PC-9 (cell line): Measurements from ENCODE around the gene MAPRE3. TPM values are rescaled to one million over a fixed set of nuclear protein-coding genes. Genes with fewer than 3 reads are reported as not detected.

Experiments
- BruUV-seq: library from RNA; stranded (reverse); fragments of 400-500 nt; replicated peaks from 2 replicates; lab custom pipeline; 2021; lab: Mats Ljungman, UMichigan
- CTCF ChIA-PET: fragments of 300-600 bp; sonication (Branson Sonifier 250); formaldehyde crosslinking; loops from one replicate; lab custom pipeline; 2022; ENCODE audit warnings: antibody characterized with exemption; lab: Charles Lee
- POLR2A ChIA-PET: fragments of 300-600 bp; sonication (Branson Sonifier 250); formaldehyde crosslinking; loops from one replicate; lab custom pipeline; 2022; ENCODE audit warnings: antibody characterized with exemption; ENCODE audit not compliant: unreplicated experiment; lab: Charles Lee
- DNase-seq, 2 experiments: peaks; one replicate each; pipeline versions ENCODE4 v3.0.0 to v3.0.0-alpha.2; 2015 to 2022; ENCODE audit warnings: mixed read lengths in 1 of 2
- H2AFZ ChIP-seq: fragments of 200-600 bp; sonication (generic); 2 replicates; pipeline ENCODE4 v1.8.1; 2017; ENCODE audit warnings: antibody characterized with exemption
- H3F3A ChIP-seq: fragments of 200-600 bp; sonication (generic); 2 replicates; pipeline ENCODE4 v1.8.1; 2017; ENCODE audit warnings: antibody characterized with exemption, mild to moderate bottlenecking, low read depth; ENCODE audit not compliant: insufficient read depth
- H3K27ac ChIP-seq: fragments of 200-600 bp; sonication (generic); 2 replicates; pipeline ENCODE4 v1.6.1; 2016; ENCODE audit warnings: mixed run types
- H3K27me3 ChIP-seq: fragments of 200-600 bp; sonication (generic); 2 replicates; pipeline ENCODE4 v1.6.1; 2016; ENCODE audit warnings: low read depth, mixed run types; ENCODE audit not compliant: insufficient read depth
- H3K36me3 ChIP-seq: fragments of 200-600 bp; sonication (generic); 2 replicates; pipeline ENCODE4 v1.6.1; 2016; ENCODE audit warnings: low read depth, mixed run types
- H3K4me1 ChIP-seq: fragments of 200-600 bp; sonication (generic); replicated peaks from 2 replicates; pipeline ENCODE4 v1.6.1; 2016; ENCODE audit warnings: mixed run types; ENCODE audit not compliant: insufficient read depth
- H3K4me2 ChIP-seq: fragments of 200-600 bp; sonication (generic); 2 replicates; pipeline ENCODE4 v1.6.1; 2017; ENCODE audit warnings: mixed run types
- H3K4me3 ChIP-seq: fragments of 200-600 bp; sonication (generic); 2 replicates; pipeline ENCODE4 v1.6.1; 2016; ENCODE audit warnings: mixed run types
- H3K79me2 ChIP-seq: fragments of 200-600 bp; sonication (generic); 2 replicates; pipeline ENCODE4 v1.6.1; 2017; ENCODE audit warnings: low read depth, mixed run types
- H3K9me2 ChIP-seq: fragments of 200-600 bp; sonication (generic); 2 replicates; pipeline ENCODE4 v1.8.1; 2017; ENCODE audit warnings: mild to moderate bottlenecking; ENCODE audit not compliant: insufficient read depth
- H3K9me3 ChIP-seq: fragments of 200-600 bp; sonication (generic); 2 replicates; pipeline ENCODE4 v1.8.1; 2016; ENCODE audit warnings: low read depth; ENCODE audit not compliant: insufficient read depth
- H4K20me1 ChIP-seq: fragments of 200-600 bp; sonication (generic); 2 replicates; pipeline ENCODE4 v1.8.1; 2017; ENCODE audit not compliant: insufficient read depth
- CTCF ChIP-seq: fragments of 200-600 bp; sonication (generic); conservative IDR thresholded peaks from 2 replicates; pipeline ENCODE4 v1.6.1; 2017; ENCODE audit warnings: mixed run types, antibody characterized with exemption, mild to moderate bottlenecking, moderate library complexity
- EZH2 ChIP-seq: fragments of 200-600 bp; sonication (generic); IDR thresholded peaks from 2 replicates; pipeline ENCODE4 v1.8.0; 2017; ENCODE audit warnings: antibody characterized with exemption, low read depth
- intact Hi-C: fragments of 100-400 bp; cut with micrococcal nuclease; formaldehyde crosslinking; loops from one replicate; pipeline ENCODE4 v1.10.0; 2022; ENCODE audit not compliant: unreplicated experiment
- total RNA-seq: library from RNA; stranded (reverse); gene quantifications from 2 replicates; pipeline ENCODE4 v1.2.3, GENCODE V29; 2021

The MAPRE3 gene
- total RNA-seq, 1 experiment from 2014 or later, result 25.2 TPM

GRCh38 chr2:27054721-27055120 lies 84.3 kb downstream of the MAPRE3 start:
- H3K79me2 ChIP-seq, result no peaks in the 10 kb centered on the region
- peaks cover 15% of the 10 kb centered on the region for H3F3A ChIP-seq
- intact Hi-C loops, result no loop called here
- no peak for DNase-seq
- no peak overlapping the region for H2AFZ ChIP-seq
- H4K20me1 ChIP-seq, result no peaks in the 10 kb centered on the region
- no peak overlapping the region for H3K4me3 ChIP-seq
- no peaks in the 10 kb centered on the region for H3K9me3 ChIP-seq
- no peak overlapping the region for H3K27ac ChIP-seq
- TF ChIP-seq EZH2 (no peak), CTCF (no peak)
- no peaks in the 10 kb centered on the region for H3K27me3 ChIP-seq
- peaks cover 6% of the 10 kb centered on the region for H3K4me1 ChIP-seq
- ChIA-PET CTCF (interaction anchor here (0.6 to 0.7 kb wide), 2 partner anchors 36 to 95 kb away, joined by 3 read pairs; no protein-coding TSS in a partner anchor), POLR2A (interaction anchor here (0.6 kb wide), 1 partner anchor 726 kb away, joined by 18 read pairs; no protein-coding TSS in a partner anchor)
- H3K36me3 ChIP-seq, result peaks cover 15% of the 10 kb centered on the region
- BruUV-seq, result no TSS peak
- no peak overlapping the region for H3K4me2 ChIP-seq
- no peaks in the 10 kb centered on the region for H3K9me2 ChIP-seq

- intact Hi-C loops, result no loop called here
- Histone ChIP-seq H3K9me3 (no peaks in the 10 kb centered on the region), H3K27ac (no peak overlapping the region), H3F3A (peaks cover 3% of the 10 kb centered on the region; the same call in 1 of the 2 replicates), H4K20me1 (0 out of 2 replicates have a peak, but pooled peaks cover 5% of the 10 kb centered on the region), H3K4me1 (peaks cover 5% of the 10 kb centered on the region), H3K79me2 (no peaks in the 10 kb centered on the region), H3K9me2 (no peaks in the 10 kb centered on the region), H3K4me3 (no peak overlapping the region), H3K27me3 (no peaks in the 10 kb centered on the region), H2AFZ (no peak overlapping the region), H3K4me2 (no peak overlapping the region), H3K36me3 (peaks cover 15% of the 10 kb centered on the region)
- BruUV-seq, result no TSS peak
- CTCF ChIA-PET, result no interaction called here
- POLR2A ChIA-PET, result no interaction called here
- no peak for TF ChIP-seq CTCF
- DNase-seq, result no peak
Observed at GRCh38 chr2:27057184-27057583, 86.7 kb downstream of the MAPRE3 start.

DNA sequence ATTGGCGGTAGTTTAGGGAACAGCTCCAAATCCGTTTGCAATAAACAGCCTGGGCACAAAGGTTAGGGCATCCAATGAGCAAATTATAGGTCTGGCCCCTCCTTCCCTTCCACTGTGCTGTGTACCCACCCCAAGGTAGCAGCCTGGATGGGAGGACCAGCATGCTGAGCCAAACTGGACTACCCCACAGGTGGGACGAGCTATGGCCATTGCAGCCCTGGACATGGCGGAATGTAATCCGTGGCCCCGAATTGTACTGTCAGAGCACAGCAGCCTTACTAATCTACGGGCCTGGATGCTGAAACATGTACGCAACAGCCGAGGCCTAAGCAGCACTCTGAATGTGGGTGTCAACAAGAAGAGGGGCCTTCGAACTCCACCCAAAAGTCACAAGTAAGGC lies 87.8 kb downstream of the MAPRE3 start:
- intact Hi-C loops, result no loop called here
- Histone ChIP-seq H3K79me2 (no peaks in the 10 kb centered on the region), H3K9me3 (no peaks in the 10 kb centered on the region), H3K27me3 (no peaks in the 10 kb centered on the region), H2AFZ (no peak overlapping the region), H3K4me2 (no peak overlapping the region), H3K36me3 (peaks cover 24% of the 10 kb centered on the region), H3F3A (peaks cover 11% of the 10 kb centered on the region; the same call in 1 of the 2 replicates), H3K4me3 (no peak overlapping the region), H3K4me1 (no peaks in the 10 kb centered on the region), H4K20me1 (peaks cover 12% of the 10 kb centered on the region; the same call in 1 of the 2 replicates), H3K27ac (no peak overlapping the region), H3K9me2 (no peaks in the 10 kb centered on the region)
- POLR2A ChIA-PET, result no interaction called here
- TF ChIP-seq CTCF (no peak), EZH2 (no peak)
- no TSS peak for BruUV-seq
- CTCF ChIA-PET, result no interaction called here
- no peak for DNase-seq
